HG03175 (cell line): ENCODE data around the gene CCDC188.
"Not testable (repeated sequence)": the region's sequence is repeated elsewhere in the genome, so short reads cannot be mapped to it uniquely, and the experiment has no call there.

Experiments
- ATAC-seq: cut with Tn5 transposase; IDR thresholded peaks from one replicate; pipeline ENCODE4 v1.9.1; 2021; ENCODE audit warnings: mild to moderate bottlenecking, moderate library complexity; ENCODE audit not compliant: unreplicated experiment

CCDC188 gene

GRCh38 chr22:20171288-20172140 lies 20.7 kb upstream of the CCDC188 start:
- ATAC-seq = no peak

DNA sequence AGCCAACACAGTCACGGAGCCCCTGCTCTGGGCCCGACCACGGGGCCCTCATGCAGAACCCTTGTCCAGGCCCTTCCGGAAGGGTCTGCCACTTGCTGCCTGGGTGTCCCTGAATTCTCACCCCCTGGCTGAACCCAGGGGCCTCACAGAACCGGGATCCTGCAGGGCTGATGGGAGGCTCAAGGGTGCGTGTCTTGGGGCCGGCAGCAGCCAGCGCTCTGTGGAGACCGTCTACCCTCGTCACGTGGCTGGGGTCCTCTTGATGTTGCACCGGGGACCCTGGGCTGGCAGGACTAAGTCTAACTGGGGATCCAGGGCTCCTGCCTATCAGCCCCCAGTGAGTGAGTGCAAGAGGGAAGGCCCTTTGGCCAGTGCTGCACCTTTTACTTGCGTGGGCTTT lies 19.3 kb upstream of the CCDC188 start:
- no peak for ATAC-seq

GRCh38 chr22:20169253-20169822 lies 18.5 kb upstream of the CCDC188 start:
- no peak for ATAC-seq

DNA sequence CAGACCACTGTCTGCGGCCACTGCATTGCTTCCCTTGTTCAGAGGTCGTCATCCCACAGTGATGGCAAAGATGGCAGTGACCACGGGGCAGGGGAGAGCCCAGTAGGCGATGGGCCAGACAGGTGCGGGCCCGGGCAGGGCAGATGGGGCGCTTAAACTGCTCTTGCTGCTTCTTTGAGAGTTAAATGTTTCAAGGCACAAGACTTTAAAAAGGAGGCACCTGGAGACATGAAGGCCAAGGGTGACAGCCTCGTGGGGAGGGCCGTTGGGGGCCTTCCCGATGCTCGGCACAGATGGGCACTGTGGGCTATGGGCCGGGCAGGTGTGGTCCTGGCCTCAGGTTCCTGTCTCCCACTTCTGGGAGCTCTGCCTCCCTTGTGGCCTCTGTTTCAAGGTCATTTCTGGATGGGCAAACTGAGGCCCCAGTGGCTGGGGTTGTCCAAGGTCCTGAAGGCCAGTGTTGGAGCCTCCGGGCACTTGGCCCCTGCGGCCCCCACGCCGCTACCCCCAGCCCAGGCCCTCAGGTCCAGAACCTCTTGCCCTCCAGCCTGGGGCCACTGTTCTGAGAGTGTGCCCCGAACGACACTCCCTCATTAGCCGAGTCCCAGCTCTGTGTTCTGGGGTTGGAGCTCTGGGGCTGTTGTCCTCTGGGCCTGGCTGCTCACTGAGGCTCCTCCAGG lies 16.9 kb upstream of the CCDC188 start:
- no peak for ATAC-seq

DNA sequence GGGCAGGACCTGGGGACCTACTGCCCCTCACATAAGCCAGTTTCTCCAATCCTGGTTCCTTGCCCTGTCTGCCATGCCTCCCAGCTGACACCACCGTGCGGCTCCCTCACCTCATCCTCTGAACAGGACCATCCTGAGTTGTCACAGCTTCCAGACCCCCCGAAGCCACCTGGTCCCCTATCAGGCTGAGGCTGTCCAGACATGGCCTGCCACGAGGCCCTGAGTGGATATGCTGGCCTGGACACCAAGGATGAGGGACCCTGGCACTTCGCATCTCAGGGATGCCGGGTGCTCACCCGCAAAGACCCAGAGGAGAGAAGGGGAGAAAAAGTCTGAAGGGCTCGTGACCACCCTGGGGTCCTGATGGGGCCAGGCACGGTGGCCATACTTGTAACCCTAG lies 15.8 kb upstream of the CCDC188 start:
- no peak for ATAC-seq

DNA sequence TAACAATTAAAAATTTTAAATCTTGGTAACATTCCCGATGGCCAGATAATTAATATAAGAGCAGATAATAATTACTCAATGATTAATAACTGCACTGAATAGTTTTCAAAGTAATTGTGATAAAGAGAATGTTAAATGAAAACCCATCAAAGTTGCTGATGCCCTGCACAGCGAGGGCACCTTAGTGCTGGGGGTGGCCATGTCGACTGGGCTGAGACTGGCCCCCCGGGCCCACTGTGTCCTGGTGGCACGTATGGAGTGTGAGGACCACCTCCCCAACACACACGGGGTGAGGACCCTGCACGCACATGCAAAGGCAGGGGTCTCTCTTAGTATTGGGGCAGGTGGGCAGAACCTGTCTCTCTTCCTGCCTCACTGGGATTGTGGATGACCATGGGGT lies 15.1 kb upstream of the CCDC188 start:
- ATAC-seq = no peak

DNA sequence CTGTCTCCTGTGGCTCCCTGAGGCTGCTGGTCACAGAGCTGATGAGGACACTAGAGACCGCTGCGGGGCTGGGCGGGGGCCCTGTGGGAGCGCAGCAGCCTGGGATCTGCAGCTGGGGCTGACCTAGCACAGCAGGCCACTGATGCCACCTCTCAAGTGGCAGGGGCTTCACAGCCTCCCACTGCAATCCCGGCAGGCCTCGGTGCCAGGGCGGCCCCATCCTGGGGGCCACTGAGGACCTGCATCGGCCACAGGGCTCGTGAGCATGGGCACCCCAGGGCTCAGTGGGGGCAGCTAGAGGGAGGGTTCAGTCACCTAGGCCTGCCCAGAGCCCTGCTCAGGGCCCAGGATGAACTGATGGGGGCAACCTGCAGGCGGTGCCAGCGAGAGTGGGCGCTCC lies 14.6 kb upstream of the CCDC188 start:
- no peak for ATAC-seq

DNA sequence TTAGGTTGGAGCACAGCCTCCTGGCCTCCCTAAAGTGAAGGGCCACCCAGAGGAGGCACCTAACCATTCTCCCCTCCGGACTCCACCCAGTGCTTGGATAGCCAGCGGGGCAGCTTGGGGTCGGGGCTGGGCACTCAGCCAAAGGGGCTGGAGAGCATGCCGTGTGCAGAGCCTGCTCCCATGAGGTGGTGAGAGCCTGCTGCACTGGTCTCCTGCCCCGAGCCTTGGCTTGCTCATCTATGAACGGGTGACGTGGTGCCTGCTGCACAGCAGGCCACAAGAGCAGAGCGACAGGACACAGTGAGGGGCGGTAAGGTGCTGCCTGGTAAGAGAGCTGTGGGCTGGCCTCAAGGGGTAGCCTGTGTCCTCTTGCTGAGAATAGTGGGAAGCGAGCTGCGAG lies 14.0 kb upstream of the CCDC188 start:
- no peak for ATAC-seq

DNA sequence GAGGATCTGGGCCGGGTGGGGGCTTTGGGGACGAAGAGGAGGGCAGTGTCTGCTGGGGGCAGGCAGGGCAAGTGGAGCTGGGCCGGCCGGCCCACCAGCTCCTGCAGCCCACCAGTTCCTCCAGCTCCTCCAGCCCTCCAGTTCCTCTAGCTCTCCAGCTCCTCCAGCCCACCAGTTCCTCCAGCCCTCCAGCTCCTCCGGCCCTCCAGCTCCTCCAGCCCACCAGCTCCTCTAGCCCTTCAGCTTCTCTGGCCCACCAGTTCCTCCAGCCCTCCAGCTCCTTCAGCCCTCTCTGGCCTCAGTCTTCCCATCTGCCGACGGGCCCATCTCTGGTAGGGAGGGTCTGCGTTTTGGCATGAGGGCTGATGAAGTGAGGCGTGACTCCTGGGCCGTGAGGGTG lies 9.2 kb upstream of the CCDC188 start:
- ATAC-seq = no peak

DNA sequence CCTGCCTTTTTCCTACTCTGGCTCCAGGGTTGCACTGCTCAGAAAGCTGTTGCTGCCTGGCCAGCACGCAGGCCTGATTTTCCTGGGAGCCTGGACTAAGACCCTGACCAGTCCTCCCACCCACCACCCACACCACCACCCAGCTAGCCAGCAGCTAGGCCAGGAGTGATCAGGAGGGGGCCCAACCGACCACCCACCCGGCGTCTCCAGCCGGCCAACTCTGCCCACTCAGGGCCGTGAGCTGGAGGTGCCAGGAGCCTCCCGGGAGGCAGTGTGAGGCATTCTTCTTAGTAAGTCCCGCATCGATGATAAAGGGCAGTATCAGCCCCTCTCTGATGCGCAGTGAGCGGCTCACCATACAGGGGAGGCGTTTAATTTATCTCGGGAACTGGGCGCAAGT lies 8.7 kb upstream of the CCDC188 start:
- ATAC-seq = not testable (repeated sequence)

DNA sequence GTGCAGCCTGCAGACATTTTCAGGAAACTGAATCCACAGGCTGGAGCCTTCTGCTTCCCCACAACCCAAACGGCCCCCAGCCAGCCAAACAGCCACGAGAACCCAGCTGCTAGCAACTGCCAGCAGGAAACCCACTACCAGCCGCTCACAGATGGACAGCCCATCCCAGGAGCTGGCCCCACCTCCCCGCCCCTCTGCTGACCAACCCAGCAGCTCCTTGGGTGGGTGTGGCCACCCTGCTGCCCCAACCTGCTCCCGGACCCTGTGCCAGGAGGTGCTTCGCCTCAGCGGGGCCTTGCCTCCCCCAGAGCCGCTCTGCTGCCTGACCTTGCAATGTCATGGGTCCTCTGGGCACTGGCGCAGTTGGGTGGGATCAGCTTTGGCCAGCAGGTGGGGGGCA lies 8.2 kb upstream of the CCDC188 start:
- no peak for ATAC-seq

DNA sequence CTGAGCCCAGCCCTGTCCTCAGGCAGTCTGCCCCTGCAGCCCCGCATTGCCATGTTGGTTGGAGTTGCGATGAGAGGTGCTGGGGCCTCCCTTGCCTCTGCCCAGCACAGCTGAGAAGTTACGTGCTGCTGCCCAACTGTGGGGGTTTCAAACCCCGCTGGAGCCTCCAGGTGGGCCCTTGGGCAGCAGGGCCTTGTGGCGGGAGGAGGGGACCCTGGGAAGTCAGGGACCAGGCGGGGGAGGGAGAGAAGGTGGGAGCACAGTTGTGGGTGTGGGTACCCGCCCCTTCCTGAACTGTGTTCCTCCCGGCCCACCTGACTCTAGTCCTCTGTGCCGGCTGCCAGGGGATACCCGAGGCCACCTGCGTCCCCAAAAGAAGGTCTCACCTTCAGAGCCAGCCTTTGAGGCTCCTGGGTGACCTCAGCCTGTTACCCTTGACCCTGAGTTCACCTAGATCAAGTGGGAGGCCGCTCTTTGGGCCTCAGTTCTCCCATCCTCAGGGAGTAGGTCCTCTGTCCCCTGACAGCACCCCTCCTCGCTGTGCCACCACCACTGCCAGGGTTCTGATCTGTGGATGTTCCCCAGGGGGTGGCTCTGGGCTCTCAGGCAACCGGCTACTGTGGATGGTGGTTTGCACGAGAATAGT lies 7.7 kb upstream of the CCDC188 start:
- ATAC-seq = no peak

DNA sequence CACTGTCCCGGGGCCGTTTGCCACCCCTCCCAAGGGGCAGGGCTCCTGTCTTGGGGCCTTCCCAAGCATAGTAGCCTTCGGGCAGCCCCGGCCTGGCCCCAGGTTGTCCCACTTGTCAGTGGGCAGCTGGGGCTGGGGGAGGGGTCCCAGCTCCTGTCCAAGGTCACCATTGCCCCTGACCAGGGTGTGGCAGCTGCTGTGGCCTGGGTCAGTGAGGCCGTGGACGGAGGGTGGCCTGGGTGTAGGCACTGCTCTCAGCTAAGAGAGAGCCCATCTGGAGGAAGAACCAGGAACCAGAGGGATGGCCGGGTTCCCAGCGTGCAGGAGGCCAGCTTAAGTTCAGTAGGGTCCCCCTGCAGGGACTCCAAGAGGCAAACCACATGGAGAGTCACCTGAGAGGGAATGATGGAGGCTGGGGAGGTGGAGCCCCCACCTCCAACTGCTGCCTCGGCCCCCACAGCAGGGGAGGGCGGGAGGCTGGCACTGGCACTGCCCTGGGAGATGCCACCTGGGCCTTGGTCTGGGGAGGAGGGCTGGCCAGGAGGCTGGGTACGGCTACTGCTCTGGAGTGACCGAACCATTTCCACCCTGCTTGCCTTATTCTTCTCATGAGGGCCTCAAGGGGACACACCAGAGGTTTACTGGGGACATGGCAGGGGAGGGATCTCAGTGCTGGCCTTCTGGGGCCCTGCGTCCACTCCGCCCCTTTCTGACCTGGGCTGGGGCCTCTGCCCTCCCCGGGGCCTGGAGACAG lies 6.8 kb upstream of the CCDC188 start:
- ATAC-seq = no peak

DNA sequence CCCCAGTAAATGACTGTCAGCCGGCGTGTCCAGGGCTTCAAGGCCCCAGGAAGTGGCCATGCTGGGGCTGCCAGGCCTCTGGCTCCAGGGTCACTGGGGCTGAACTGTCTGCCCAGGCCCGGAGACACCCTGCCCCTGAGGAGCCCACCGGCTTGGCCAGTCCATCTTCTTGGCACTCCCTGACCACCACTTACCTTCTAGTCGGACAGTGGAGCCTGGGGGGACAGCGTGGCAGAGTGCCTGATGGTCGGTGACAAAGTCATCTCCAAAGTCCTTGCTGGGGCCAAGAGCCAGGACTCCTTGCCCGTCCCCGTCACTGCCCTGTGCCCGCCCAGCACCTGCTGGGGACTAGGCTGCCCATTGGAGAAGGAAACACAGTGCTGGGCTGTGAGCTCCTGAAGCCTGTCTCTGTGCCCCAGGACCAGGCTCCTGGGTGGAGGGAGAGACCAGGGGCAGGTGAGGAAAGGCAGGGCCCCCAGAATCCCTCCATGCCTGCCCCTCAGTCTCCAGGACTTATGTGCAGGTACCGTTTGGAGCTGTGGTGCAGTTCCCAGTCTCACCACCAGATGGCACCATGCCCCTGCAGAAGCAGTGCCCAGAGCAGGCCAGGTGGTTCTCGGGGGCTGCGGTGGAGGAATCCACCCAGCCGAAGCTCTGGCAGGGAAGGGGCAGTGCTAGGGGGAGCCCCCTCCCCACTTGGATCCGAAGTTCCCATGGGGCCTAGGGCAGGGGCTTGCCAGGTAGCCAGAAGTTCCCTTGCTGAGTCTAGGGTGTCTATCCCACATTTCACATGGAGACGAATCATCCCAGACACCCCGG lies 6.0 kb upstream of the CCDC188 start:
- no peak for ATAC-seq

- no peak for ATAC-seq
Observed at GRCh38 chr22:20156042-20156389, 5.2 kb upstream of the CCDC188 start.

GRCh38 chr22:20155330-20156041 lies 4.6 kb upstream of the CCDC188 start:
- ATAC-seq = no peak

DNA sequence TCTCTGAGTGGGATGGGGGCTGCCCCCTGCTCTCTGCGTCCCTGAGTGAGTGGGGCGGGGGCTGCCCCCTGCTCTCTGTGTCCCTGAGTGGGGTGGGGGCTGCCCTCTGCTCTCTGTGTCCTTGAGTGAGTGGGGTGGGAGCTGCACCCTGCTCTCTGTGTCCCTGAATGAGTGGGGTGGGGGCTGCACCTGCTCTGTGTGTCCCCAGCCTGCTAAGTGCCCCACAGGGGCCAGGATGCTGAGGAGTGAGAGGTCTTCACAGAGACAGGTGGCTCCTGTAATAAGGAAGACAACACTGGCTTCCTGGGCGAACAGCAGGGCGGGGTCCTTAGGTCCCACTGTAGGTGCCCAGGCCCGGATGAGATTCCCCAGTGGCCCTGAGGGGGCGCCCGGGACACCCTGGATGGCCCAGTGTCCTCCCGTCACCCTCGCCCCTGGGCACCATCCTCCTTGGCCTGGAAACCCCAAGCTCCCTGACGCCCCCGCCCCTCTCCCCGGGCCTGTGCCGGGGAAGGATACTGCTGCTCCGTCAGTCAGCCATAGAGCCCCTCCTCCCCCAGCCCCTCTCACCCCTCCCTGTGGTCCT lies 3.8 kb upstream of the CCDC188 start:
- ATAC-seq = no peak

- no peak for ATAC-seq
Observed at GRCh38 chr22:20153945-20154344, 3.1 kb upstream of the CCDC188 start.

- ATAC-seq = no peak
Observed at GRCh38 chr22:20152464-20152890, 1.6 kb upstream of the CCDC188 start.
